HG02798 (cell line): Measurements from ENCODE around the gene GRAMD4.

Experiments
- ATAC-seq: cut with Tn5 transposase; IDR thresholded peaks from one replicate; pipeline ENCODE4 v1.9.1; 2021; ENCODE audit warnings: mild to moderate bottlenecking; ENCODE audit not compliant: unreplicated experiment, poor library complexity

The GRAMD4 gene

GRCh38 chr22:46595545-46595944 is 24.6 kb upstream of the GRAMD4 start:
- no peak for ATAC-seq

- no peak for ATAC-seq
Observed at GRCh38 chr22:46596032-46596441, 24.1 kb upstream of the GRAMD4 start.

- no peak for ATAC-seq
Observed at GRCh38 chr22:46596819-46597218, 23.4 kb upstream of the GRAMD4 start.

- ATAC-seq: no peak
Observed at GRCh38 chr22:46598224-46598623, 22.0 kb upstream of the GRAMD4 start.

- ATAC-seq: no peak
Observed at GRCh38 chr22:46598737-46599424, 21.3 kb upstream of the GRAMD4 start.

GRCh38 chr22:46600273-46600796 is 19.9 kb upstream of the GRAMD4 start:
- no peak for ATAC-seq

GRCh38 chr22:46602025-46602424 is 18.2 kb upstream of the GRAMD4 start:
- ATAC-seq: no peak

- ATAC-seq: no peak
Observed at GRCh38 chr22:46604306-46604690, 15.9 kb upstream of the GRAMD4 start.

- no peak for ATAC-seq
Observed at GRCh38 chr22:46605117-46605516, 15.1 kb upstream of the GRAMD4 start.

- ATAC-seq: no peak
Observed at GRCh38 chr22:46606886-46607285, 13.3 kb upstream of the GRAMD4 start.

GRCh38 chr22:46607483-46608114 is 12.6 kb upstream of the GRAMD4 start:
- ATAC-seq: no peak

- no peak for ATAC-seq
Observed at GRCh38 chr22:46609175-46609690, 11.0 kb upstream of the GRAMD4 start.

GRCh38 chr22:46609724-46610201 is 10.4 kb upstream of the GRAMD4 start:
- ATAC-seq: no peak

- ATAC-seq: no peak
Observed at GRCh38 chr22:46610356-46610755, 9.8 kb upstream of the GRAMD4 start.

GRCh38 chr22:46611189-46611588 is 9.0 kb upstream of the GRAMD4 start:
- ATAC-seq: no peak

- ATAC-seq: no peak
Observed at GRCh38 chr22:46612341-46612903, 7.8 kb upstream of the GRAMD4 start.

- ATAC-seq: no peak
Observed at GRCh38 chr22:46612904-46613605, 7.1 kb upstream of the GRAMD4 start.

GRCh38 chr22:46613606-46614021 is 6.6 kb upstream of the GRAMD4 start:
- no peak for ATAC-seq

GRCh38 chr22:46614025-46614931 is 5.9 kb upstream of the GRAMD4 start:
- no peak for ATAC-seq
